ENCODE data around the gene MVB12B. TPM values are rescaled to one million over a fixed set of nuclear protein-coding genes. Genes with fewer than 3 reads are reported as not detected.

Gene MVB12B
- total RNA-seq, 4 donors from 2014 or later = 27.2 to 36.9 (median 33.2) TPM

GRCh38 chr9:126503333-126504085, 176.9 kb downstream of the MVB12B start:
- whole genome bisulfite sequencing, 2 donors = 80 to 81% methylated on average over 24 to 26 of the region's 28 CpGs
- peaks cover 0 to 35% (median 8%) of the 10 kb centered on the region in 3 donors for H3K36me3 ChIP-seq
- H3K4me1 ChIP-seq = peaks cover 0 to 36% (median 10%) of the 10 kb centered on the region in 4 donors
- H3K9me3 ChIP-seq = no peaks in the 10 kb centered on the region
- no peak overlapping the region for H3K27ac ChIP-seq
- no peaks in the 10 kb centered on the region for H3K27me3 ChIP-seq
- TF ChIP-seq EP300 (IDR thresholded peaks at IDR 0.05) (no peak), POLR2A (IDR thresholded peaks at IDR 0.05) (no peak)
- TF ChIP-seq, protein P1, sequence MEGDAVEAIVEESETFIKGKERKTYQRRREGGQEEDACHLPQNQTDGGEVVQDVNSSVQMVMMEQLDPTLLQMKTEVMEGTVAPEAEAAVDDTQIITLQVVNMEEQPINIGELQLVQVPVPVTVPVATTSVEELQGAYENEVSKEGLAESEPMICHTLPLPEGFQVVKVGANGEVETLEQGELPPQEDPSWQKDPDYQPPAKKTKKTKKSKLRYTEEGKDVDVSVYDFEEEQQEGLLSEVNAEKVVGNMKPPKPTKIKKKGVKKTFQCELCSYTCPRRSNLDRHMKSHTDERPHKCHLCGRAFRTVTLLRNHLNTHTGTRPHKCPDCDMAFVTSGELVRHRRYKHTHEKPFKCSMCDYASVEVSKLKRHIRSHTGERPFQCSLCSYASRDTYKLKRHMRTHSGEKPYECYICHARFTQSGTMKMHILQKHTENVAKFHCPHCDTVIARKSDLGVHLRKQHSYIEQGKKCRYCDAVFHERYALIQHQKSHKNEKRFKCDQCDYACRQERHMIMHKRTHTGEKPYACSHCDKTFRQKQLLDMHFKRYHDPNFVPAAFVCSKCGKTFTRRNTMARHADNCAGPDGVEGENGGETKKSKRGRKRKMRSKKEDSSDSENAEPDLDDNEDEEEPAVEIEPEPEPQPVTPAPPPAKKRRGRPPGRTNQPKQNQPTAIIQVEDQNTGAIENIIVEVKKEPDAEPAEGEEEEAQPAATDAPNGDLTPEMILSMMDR (IDR thresholded peaks at IDR 0.05) = no peak
- H3K4me3 ChIP-seq = no peak overlapping the region
- DNase-seq (ENCODE audit: low spot score in 2 of 2) = no peak

DNA sequence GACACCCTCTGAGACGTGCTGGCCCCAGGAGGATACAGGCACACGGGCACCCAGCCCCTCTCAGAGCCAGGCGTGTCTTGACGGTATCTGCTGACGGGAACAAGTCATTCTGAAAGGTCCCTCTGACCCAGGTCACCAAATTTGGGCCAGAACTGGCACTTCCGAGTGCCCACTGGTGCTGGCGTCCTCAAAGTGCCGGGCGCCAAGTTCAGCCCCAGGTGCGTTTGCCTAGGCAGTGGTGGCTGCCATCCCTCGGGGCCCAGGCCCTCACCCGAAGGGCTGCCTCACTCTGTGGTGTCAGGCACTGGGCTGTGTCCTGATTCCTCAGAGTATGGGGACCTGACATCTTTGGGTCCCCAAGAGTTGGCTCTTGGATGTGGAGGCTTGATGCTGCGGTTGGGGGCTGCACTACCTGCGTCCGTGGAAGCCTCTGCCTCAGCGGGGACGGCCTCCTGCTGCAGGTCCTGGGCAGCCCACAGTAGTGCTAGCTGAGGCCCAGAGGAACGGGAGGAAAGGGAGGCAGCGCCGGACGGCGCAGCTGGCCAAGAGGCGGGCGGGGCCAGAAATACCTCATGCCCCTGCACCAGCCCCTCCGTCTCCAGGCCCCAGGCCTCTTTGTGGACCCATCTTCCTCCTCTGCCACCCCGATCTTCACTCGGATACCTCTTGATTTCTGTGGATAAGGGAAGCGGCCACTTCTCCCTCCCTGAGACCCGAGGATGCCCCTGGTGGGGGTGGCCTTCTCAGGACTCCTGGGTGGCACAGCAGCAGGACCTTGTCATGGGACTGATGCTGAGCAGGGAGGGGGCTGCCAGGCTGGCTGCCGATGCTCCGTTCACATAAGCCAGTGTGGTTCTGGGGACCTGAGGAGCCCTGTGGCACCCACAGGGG, 177.7 kb downstream of the MVB12B start:
- no peak for TF ChIP-seq EP300 (IDR thresholded peaks at IDR 0.05)
- TF ChIP-seq POLR2A (IDR thresholded peaks at IDR 0.05) = no peak
- TF ChIP-seq, protein P1 (IDR thresholded peaks at IDR 0.05) = no peak
- no peaks in the 10 kb centered on the region for H3K27me3 ChIP-seq
- peaks cover 0 to 35% (median 8%) of the 10 kb centered on the region in 3 donors for H3K36me3 ChIP-seq
- no peaks in the 10 kb centered on the region for H3K9me3 ChIP-seq
- WGBS, 2 donors = 92 to 94% methylated on average over 22 to 27 of the region's 31 CpGs
- no peak overlapping the region for H3K27ac ChIP-seq
- H3K4me3 ChIP-seq = no peak overlapping the region
- DNase-seq (ENCODE audit: low spot score in 2 of 2) = no peak
- H3K4me1 ChIP-seq = peaks cover 0 to 28% (median 9%) of the 10 kb centered on the region in 4 donors

DNA sequence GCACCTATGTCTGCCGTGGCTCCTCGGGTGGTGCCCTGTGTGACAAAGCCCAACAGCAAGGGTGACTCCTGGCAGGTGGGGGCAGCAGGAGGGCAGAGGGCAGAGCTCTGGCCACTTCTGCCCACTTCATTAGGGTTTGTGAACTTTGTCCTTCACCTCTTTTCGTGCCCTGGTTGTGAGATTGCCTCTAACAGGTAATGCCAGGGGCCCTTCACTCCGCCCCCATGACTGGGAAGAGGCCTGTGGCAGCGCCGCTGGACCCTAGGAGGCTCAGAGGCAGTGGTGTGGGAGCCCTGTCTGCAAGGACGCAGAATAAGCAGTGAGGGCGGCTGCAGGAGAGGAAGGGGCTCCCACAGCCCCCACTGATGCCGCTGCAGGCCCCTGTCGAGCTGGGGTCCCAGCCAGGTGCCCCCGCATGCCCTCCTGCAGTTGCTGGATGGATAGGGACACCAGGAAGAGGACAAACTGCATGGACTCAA, 178.4 kb downstream of the MVB12B start:
- DNase-seq (ENCODE audit: low spot score in 2 of 2) = no peak
- Histone ChIP-seq H3K4me3 (no peak overlapping the region), H3K27ac (no peak overlapping the region), H3K9me3 (no peaks in the 10 kb centered on the region), H3K4me1 (peaks cover 0 to 21% (median 3%) of the 10 kb centered on the region in 4 donors), H3K27me3 (peaks cover 0 to 4% of the 10 kb centered on the region in 2 donors), H3K36me3 (peaks cover 0 to 35% (median 8%) of the 10 kb centered on the region in 3 donors)
- WGBS, 2 donors = 91 to 92% methylated on average over 9 to 11 of the region's 11 CpGs
- TF ChIP-seq POLR2A (IDR thresholded peaks at IDR 0.05) (no peak), EP300 (IDR thresholded peaks at IDR 0.05) (no peak)
- TF ChIP-seq, protein P1 (IDR thresholded peaks at IDR 0.05) = no peak

- Histone ChIP-seq H3K4me3 (no peak overlapping the region), H3K27ac (peak overlapping the region in 1 of 4 donors; percentile 62), H3K36me3 (peaks cover 0 to 35% (median 8%) of the 10 kb centered on the region in 3 donors), H3K27me3 (peaks cover 0 to 9% of the 10 kb centered on the region in 2 donors), H3K9me3 (no peaks in the 10 kb centered on the region), H3K4me1 (peaks cover 0 to 13% (median 2%) of the 10 kb centered on the region in 4 donors)
- TF ChIP-seq POLR2A (IDR thresholded peaks at IDR 0.05) = no peak
- no peak for DNase-seq (ENCODE audit: low spot score in 2 of 2)
- 76 to 77% methylated on average over 11 of the region's 11 CpGs for WGBS, 2 donors
Measured at GRCh38 chr9:126505697-126506346, 179.2 kb downstream of the MVB12B start.

Data from tibial nerve (tissue), 4 donors.